G401.6 (cell line): ENCODE results near the gene HYLS1.

ENCODE experiments used
- FAIRE-seq: peaks from 2 replicates; lab custom pipeline; 2012; peaks lifted over from hg19 to GRCh38; lab: Jason Lieb, UNC

The HYLS1 gene

GRCh38 chr11:125949271-125950177, 62.1 kb downstream of the HYLS1 start:
- no peak for FAIRE-seq

- FAIRE-seq: no peak
Measured at GRCh38 chr11:125950178-125950490, 62.7 kb downstream of the HYLS1 start.
